MM.1S (cell line): ENCODE data around the gene CALR3.
"Not testable (repeated sequence)": the region's sequence is repeated elsewhere in the genome, so short reads cannot be mapped to it uniquely, and the experiment has no call there.

Experiments used
- DNase-seq: peaks from one replicate; pipeline ENCODE4 v3.0.0-alpha.2; 2015
- H2AFZ ChIP-seq: fragments of 300-600 bp; sonication (generic); 2 replicates; pipeline ENCODE4 v1.6.0; 2016; ENCODE audit warnings: antibody characterized with exemption, low read length
- H3F3A ChIP-seq: fragments of 300-600 bp; sonication (generic); 2 replicates; pipeline ENCODE4 v1.6.1; 2016; ENCODE audit warnings: mild to moderate bottlenecking, antibody characterized with exemption, low read length, moderate library complexity, mixed read lengths; ENCODE audit not compliant: insufficient read depth
- H3K27ac ChIP-seq: fragments of 300-600 bp; sonication (generic); 2 replicates; pipeline ENCODE4 v1.5.1; 2016; ENCODE audit warnings: mild to moderate bottlenecking, low read length
- H3K27me3 ChIP-seq: fragments of 300-600 bp; sonication (generic); replicated peaks from 2 replicates; pipeline ENCODE4 v1.6.0; 2016; ENCODE audit warnings: low read length; ENCODE audit not compliant: insufficient read depth
- H3K36me3 ChIP-seq: fragments of 300-600 bp; sonication (generic); replicated peaks from 2 replicates; pipeline ENCODE4 v1.6.1; 2016; ENCODE audit warnings: mild to moderate bottlenecking, low read length, mixed read lengths; ENCODE audit not compliant: insufficient read depth
- H3K4me1 ChIP-seq: fragments of 300-600 bp; sonication (generic); 2 replicates; pipeline ENCODE4 v1.6.1; 2016; ENCODE audit warnings: low read length, mixed read lengths
- H3K4me2 ChIP-seq: fragments of 300-600 bp; sonication (generic); 2 replicates; pipeline ENCODE4 v1.6.0; 2016; ENCODE audit warnings: low read depth, low read length
- H3K4me3 ChIP-seq: fragments of 300-600 bp; sonication (generic); 2 replicates; pipeline ENCODE4 v1.5.1; 2016; ENCODE audit warnings: low read length, mixed read lengths
- H3K79me2 ChIP-seq: fragments of 300-600 bp; sonication (generic); 2 replicates; pipeline ENCODE4 v1.6.1; 2016; ENCODE audit warnings: mixed run types, low read length, mixed read lengths
- H3K9ac ChIP-seq: fragments of 300-600 bp; sonication (generic); 2 replicates; pipeline ENCODE4 v1.6.1; 2016; ENCODE audit warnings: low read length, mixed read lengths
- H3K9me2 ChIP-seq: fragments of 300-600 bp; sonication (generic); replicated peaks from 2 replicates; pipeline ENCODE4 v1.6.1; 2016; ENCODE audit warnings: mild to moderate bottlenecking, low read length, mixed read lengths; ENCODE audit not compliant: insufficient read depth
- H3K9me3 ChIP-seq: fragments of 300-600 bp; sonication (generic); replicated peaks from 2 replicates; pipeline ENCODE4 v1.6.1; 2016; ENCODE audit warnings: mild to moderate bottlenecking, low read length, mixed read lengths; ENCODE audit not compliant: insufficient read depth
- H4K20me1 ChIP-seq: fragments of 300-600 bp; sonication (generic); 2 replicates; pipeline ENCODE4 v1.6.1; 2016; ENCODE audit warnings: mild to moderate bottlenecking, low read length, moderate library complexity, mixed read lengths; ENCODE audit not compliant: insufficient read depth
- EZH2 ChIP-seq: fragments of 300-600 bp; sonication (generic); optimal IDR thresholded peaks from 2 replicates; pipeline ENCODE3; 2017; ENCODE audit warnings: low read depth, mild to moderate bottlenecking, antibody characterized with exemption, low read length, mixed read lengths
- EZH2phosphoT487 ChIP-seq: fragments of 300-600 bp; sonication (generic); IDR thresholded peaks from 2 replicates; pipeline ENCODE4 v1.6.1; 2018; ENCODE audit warnings: antibody characterized with exemption, low read length
- TF ChIP-seq, protein P1 (sequence below): fragments of 300-600 bp; sonication (generic); IDR thresholded peaks from 2 replicates; pipeline ENCODE4 v1.5.1; 2016; ENCODE audit warnings: antibody characterized with exemption, low read length, mixed read lengths

The CALR3 gene

DNA sequence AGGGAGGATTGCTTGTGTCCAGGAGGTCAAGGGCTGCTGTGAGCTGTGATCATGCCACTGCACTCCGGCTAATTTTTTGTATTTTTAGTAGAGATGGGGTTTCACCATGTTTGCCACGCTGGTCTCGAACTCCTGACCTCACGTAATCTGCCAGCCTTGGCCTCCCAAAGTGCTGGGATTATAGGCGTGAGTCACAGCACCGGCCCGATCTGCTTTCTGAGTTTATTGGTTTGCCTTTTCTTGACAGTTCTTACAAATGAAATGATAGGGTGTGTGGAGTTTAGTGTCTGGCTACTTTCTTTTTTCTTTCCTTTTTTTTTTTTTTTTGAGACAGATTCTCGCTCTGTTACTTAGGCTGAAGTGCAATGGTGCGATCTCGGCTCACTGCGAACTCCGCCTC, 1.1 kb upstream of the CALR3 start:
- Histone ChIP-seq H3K27me3 (no peaks in the 10 kb centered on the region), H3K79me2 (peaks cover 4% of the 10 kb centered on the region; the same call in 1 of the 2 replicates), H3K9me2 (no peaks in the 10 kb centered on the region), H3K4me3 (no peak overlapping the region; the same call in 1 of the 2 replicates), H3K27ac (no peak overlapping the region), H3K9me3 (no peaks in the 10 kb centered on the region), H3K9ac (no peak overlapping the region), H3F3A (no peaks in the 10 kb centered on the region), H3K4me2 (peak overlapping the region; percentile 80; the same call in 1 of the 2 replicates), H4K20me1 (no peaks in the 10 kb centered on the region), H3K4me1 (0 out of 2 replicates have a peak, but pooled peaks cover 3% of the 10 kb centered on the region), H3K36me3 (no peaks in the 10 kb centered on the region), H2AFZ (no peak overlapping the region)
- TF ChIP-seq EZH2phosphoT487 (no peak), EZH2 (no peak)
- TF ChIP-seq, protein P1, sequence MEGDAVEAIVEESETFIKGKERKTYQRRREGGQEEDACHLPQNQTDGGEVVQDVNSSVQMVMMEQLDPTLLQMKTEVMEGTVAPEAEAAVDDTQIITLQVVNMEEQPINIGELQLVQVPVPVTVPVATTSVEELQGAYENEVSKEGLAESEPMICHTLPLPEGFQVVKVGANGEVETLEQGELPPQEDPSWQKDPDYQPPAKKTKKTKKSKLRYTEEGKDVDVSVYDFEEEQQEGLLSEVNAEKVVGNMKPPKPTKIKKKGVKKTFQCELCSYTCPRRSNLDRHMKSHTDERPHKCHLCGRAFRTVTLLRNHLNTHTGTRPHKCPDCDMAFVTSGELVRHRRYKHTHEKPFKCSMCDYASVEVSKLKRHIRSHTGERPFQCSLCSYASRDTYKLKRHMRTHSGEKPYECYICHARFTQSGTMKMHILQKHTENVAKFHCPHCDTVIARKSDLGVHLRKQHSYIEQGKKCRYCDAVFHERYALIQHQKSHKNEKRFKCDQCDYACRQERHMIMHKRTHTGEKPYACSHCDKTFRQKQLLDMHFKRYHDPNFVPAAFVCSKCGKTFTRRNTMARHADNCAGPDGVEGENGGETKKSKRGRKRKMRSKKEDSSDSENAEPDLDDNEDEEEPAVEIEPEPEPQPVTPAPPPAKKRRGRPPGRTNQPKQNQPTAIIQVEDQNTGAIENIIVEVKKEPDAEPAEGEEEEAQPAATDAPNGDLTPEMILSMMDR: no peak
- DNase-seq: no peak

DNA sequence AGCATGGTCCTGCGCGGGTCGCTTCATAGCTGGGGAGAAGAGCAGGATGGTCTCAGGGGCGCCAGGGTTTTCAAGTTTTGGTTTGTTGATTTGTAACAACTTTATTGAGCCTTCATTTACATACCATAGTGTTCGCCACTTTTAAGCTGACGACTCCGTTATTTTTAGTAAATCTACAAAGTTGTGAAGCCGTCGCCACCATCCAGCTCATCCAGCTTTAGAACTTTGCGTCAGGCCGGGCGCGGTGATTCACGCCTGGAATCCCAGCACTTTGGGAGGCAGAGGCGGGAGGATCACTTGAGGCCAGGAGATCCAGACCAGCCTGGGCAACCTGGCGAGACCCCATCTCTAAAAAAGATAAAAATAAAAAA, 631 bp upstream of the CALR3 start:
- H4K20me1 ChIP-seq: no peaks in the 10 kb centered on the region
- peak overlapping the region; percentile 92 for H2AFZ ChIP-seq
- DNase-seq: no peak
- no peak overlapping the region for H3K27ac ChIP-seq
- H3K36me3 ChIP-seq: no peaks in the 10 kb centered on the region
- H3K79me2 ChIP-seq: peaks cover 4% of the 10 kb centered on the region; the same call in 1 of the 2 replicates
- peak overlapping the region; percentile 45; the same call in 1 of the 2 replicates for H3K9ac ChIP-seq
- 0 out of 2 replicates have a peak, but pooled peaks cover 3% of the 10 kb centered on the region for H3K4me1 ChIP-seq
- H3K9me2 ChIP-seq: no peaks in the 10 kb centered on the region
- TF ChIP-seq EZH2 (no peak), EZH2phosphoT487 (no peak)
- TF ChIP-seq, protein P1: no peak
- no peaks in the 10 kb centered on the region for H3K9me3 ChIP-seq
- peak overlapping the region; percentile 74 for H3K4me3 ChIP-seq
- H3K4me2 ChIP-seq: peak overlapping the region; percentile 80
- no peaks in the 10 kb centered on the region for H3K27me3 ChIP-seq
- no peaks in the 10 kb centered on the region for H3F3A ChIP-seq

- H3K9me2 ChIP-seq, H3K9me3 ChIP-seq, DNase-seq, H3K79me2 ChIP-seq, H3K36me3 ChIP-seq, H2AFZ ChIP-seq, H3K4me3 ChIP-seq, H3K27ac ChIP-seq, H3K4me2 ChIP-seq, H3K9ac ChIP-seq, H3K27me3 ChIP-seq, H4K20me1 ChIP-seq, H3F3A ChIP-seq, H3K4me1 ChIP-seq: not testable (repeated sequence)
Observed at GRCh38 chr19:16486476-16486875, 9.5 kb downstream of the CALR3 start.

DNA sequence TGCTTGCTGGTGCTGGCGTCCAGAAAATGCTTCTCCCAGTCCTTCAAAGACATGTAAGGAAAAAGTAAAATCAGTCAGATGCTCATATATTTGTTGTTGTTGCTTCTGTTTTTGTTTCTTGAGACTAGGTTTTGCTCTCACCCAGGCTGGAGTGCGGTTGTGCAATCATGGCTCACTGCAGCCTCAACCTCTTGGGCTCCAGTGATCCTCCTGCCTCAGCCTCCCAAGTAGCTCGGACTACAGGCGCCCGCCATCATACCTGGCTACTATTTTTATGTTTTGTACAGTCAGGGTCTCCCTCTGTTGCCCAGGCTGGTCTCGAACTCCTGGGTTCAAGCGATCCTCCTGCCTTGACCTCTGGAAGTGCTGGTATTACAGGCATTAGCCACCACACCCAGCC, 13.2 kb downstream of the CALR3 start:
- Histone ChIP-seq H3K27me3 (no peaks in the 10 kb centered on the region), H3K9ac (no peak overlapping the region), H3K4me2 (no peak overlapping the region), H3K4me3 (no peak overlapping the region), H3F3A (no peaks in the 10 kb centered on the region), H3K36me3 (no peaks in the 10 kb centered on the region), H3K9me3 (no peaks in the 10 kb centered on the region), H3K9me2 (no peaks in the 10 kb centered on the region), H4K20me1 (no peaks in the 10 kb centered on the region), H2AFZ (no peak overlapping the region), H3K79me2 (no peaks in the 10 kb centered on the region), H3K4me1 (no peaks in the 10 kb centered on the region), H3K27ac (no peak overlapping the region)
- TF ChIP-seq EZH2: no peak
- TF ChIP-seq, protein P1: no peak
- TF ChIP-seq EZH2phosphoT487: no peak
- DNase-seq: no peak
